SU-DHL-6 (cell line): ENCODE measurements around the gene BMPR1B.

ENCODE experiments used
- EZH2phosphoT487 ChIP-seq: fragments of 200-600 bp; sonication (generic), shearing (Covaris generic); conservative IDR thresholded peaks from 2 replicates; pipeline ENCODE4 v1.6.1; 2018; ENCODE audit warnings: mild to moderate bottlenecking, antibody characterized with exemption, low read length, moderate library complexity, mixed read lengths
- TF ChIP-seq, protein P1 (sequence below): fragments of 200-600 bp; sonication (generic); IDR thresholded peaks from one replicate; pipeline ENCODE4 v1.5.1; 2017; ENCODE audit warnings: antibody characterized with exemption, mild to moderate bottlenecking, low read length, moderate library complexity; ENCODE audit not compliant: insufficient read depth, poor library complexity, severe bottlenecking

DNA sequence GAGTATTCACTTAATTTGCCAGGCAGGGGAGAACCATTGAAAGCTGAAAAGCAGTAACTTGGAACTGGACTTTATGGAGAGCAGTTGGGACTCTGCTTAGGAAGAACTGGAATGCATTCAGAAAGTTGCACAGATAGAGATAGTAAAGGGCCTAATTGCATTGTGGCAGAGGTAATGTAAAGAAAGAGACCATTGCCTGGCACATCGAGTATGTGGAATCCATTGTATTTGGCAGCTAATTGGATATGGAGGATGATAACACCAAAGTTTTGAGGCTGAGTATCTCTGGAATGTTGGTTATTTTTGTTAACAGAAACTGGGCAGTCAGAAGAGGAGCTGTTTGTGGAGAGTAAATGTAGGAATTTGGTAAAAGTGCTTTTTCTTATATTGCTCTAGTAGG is 169.9 kb downstream of the BMPR1B start:
- TF ChIP-seq, protein P1, sequence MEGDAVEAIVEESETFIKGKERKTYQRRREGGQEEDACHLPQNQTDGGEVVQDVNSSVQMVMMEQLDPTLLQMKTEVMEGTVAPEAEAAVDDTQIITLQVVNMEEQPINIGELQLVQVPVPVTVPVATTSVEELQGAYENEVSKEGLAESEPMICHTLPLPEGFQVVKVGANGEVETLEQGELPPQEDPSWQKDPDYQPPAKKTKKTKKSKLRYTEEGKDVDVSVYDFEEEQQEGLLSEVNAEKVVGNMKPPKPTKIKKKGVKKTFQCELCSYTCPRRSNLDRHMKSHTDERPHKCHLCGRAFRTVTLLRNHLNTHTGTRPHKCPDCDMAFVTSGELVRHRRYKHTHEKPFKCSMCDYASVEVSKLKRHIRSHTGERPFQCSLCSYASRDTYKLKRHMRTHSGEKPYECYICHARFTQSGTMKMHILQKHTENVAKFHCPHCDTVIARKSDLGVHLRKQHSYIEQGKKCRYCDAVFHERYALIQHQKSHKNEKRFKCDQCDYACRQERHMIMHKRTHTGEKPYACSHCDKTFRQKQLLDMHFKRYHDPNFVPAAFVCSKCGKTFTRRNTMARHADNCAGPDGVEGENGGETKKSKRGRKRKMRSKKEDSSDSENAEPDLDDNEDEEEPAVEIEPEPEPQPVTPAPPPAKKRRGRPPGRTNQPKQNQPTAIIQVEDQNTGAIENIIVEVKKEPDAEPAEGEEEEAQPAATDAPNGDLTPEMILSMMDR = no peak
- no peak for TF ChIP-seq EZH2phosphoT487
